K562 (cell line): ENCODE results near the gene NLGN2. TPM values are rescaled to one million over a fixed set of nuclear protein-coding genes. Genes with fewer than 3 reads are reported as not detected.

Source experiments
- ATAC-seq: fragments of 200-7000 bp; cut with Tn5 transposase; 3 replicates; pipeline ENCODE4 v1.9.1; 2020; ENCODE audit warnings: moderate library complexity
- BruUV-seq: library from RNA; stranded (reverse); fragments of 400-500 nt; replicated peaks from 2 replicates; lab custom pipeline; 2021; lab: Mats Ljungman, UMichigan
- CTCF ChIA-PET: fragments of 300-600 bp; formaldehyde crosslinking; extraction: SDS; loops from one replicate; lab custom pipeline; 2021; ENCODE audit warnings: low intra/inter-chr PET ratio; lab: Yijun Ruan, JAX
- POLR2A ChIA-PET: fragments of 300-600, 350-650 bp; sonication (Branson Sonifier 250); formaldehyde crosslinking; extraction: SDS; loops from one replicate; lab custom pipeline; 2021; ENCODE audit warnings: antibody characterized with exemption, inconsistent platforms; lab: Yijun Ruan, JAX
- DNase-seq, 4 experiments: peaks; one replicate each; pipeline versions ENCODE4 v3.0.0 to v3.0.0-alpha.2; 2011 to 2018; ENCODE audit warnings: low spot score in 3 of 4, mixed read lengths in 3 of 4; ENCODE audit errors: extremely low read depth in 1 of 4
- FAIRE-seq: peaks from 2 replicates; lab custom pipeline; 2011; peaks lifted over from hg19 to GRCh38; lab: Jason Lieb, UNC
- H2AFZ ChIP-seq: 2 replicates; pipeline ENCODE4 v1.6.0; 2011; ENCODE audit warnings: low read depth, low read length, control low read depth, inconsistent platforms
- H3K27ac ChIP-seq: fragments of 200-600 bp; 3 replicates; pipeline ENCODE4 v1.8.0; 2011; ENCODE audit warnings: low read depth, mild to moderate bottlenecking, control low read depth, inconsistent platforms, low read length, moderate library complexity, mixed read lengths; ENCODE audit errors: extremely low read depth
- H3K27me3 ChIP-seq, 2 experiments: fragments of 300-600 bp in 1 of 2; 2 replicates in 1 of 2; 3 replicates in 1 of 2; pipeline versions ENCODE4 v1.6.0 to v1.8.0; 2011; ENCODE audit warnings: inconsistent platforms in 2 of 2, low read length in 2 of 2, mild to moderate bottlenecking in 1 of 2, mixed read lengths in 1 of 2, moderate library complexity in 1 of 2; ENCODE audit not compliant: control insufficient read depth in 2 of 2, insufficient read depth in 2 of 2
- H3K36me3 ChIP-seq: fragments of 300-600 bp; 3 replicates; pipeline ENCODE4 v1.8.0; 2011; ENCODE audit warnings: mild to moderate bottlenecking, low read length, inconsistent platforms; ENCODE audit not compliant: control insufficient read depth, insufficient read depth
- H3K4me1 ChIP-seq, 2 experiments: fragments of 200-600 bp in 1 of 2; replicated peaks in 1 of 2; 2 replicates in 1 of 2; 3 replicates in 1 of 2; pipeline versions ENCODE4 v1.5.1 to v1.8.0; 2011; ENCODE audit warnings: inconsistent platforms in 2 of 2, low read length in 2 of 2, mild to moderate bottlenecking in 1 of 2, mixed read lengths in 1 of 2, moderate library complexity in 1 of 2; ENCODE audit not compliant: control insufficient read depth in 2 of 2, insufficient read depth in 2 of 2
- H3K4me2 ChIP-seq: 2 replicates; pipeline ENCODE4 v1.6.1; 2011; ENCODE audit warnings: low read length, control low read depth, inconsistent platforms, mixed read lengths; ENCODE audit not compliant: insufficient read depth
- H3K4me3 ChIP-seq: fragments of 200-600 bp; sonication (generic), shearing (Covaris generic); 2 replicates; pipeline ENCODE4 v1.5.1; 2016; ENCODE audit warnings: control low read depth, inconsistent platforms
- H3K79me2 ChIP-seq: fragments of 200-600 bp; 3 replicates; pipeline ENCODE4 v1.8.0; 2011; ENCODE audit warnings: low read length, inconsistent platforms; ENCODE audit not compliant: control insufficient read depth, insufficient read depth
- H3K9ac ChIP-seq, 2 experiments: 2 replicates each; pipeline versions ENCODE4 v1.6.0 to v1.6.1; 2011; ENCODE audit warnings: low read depth in 2 of 2, low read length in 2 of 2, control low read depth in 1 of 2, inconsistent platforms in 1 of 2, mild to moderate bottlenecking in 1 of 2, mixed read lengths in 1 of 2; ENCODE audit not compliant: insufficient read depth in 1 of 2
- H3K9me1 ChIP-seq: one replicate; pipeline ENCODE4 v1.6.0; 2011; ENCODE audit warnings: inconsistent platforms, mild to moderate bottlenecking, low read length, moderate library complexity; ENCODE audit not compliant: control insufficient read depth, insufficient read depth
- H3K9me3 ChIP-seq: replicated peaks from 2 replicates; pipeline ENCODE4 v1.5.1; 2011; ENCODE audit warnings: low read depth, low read length, inconsistent platforms; ENCODE audit not compliant: control insufficient read depth, insufficient read depth
- H4K20me1 ChIP-seq: replicated peaks from 2 replicates; pipeline ENCODE4 v1.6.1; 2011; ENCODE audit warnings: low read length, inconsistent platforms, mixed read lengths; ENCODE audit not compliant: control insufficient read depth, insufficient read depth
- BRD9 ChIP-seq: fragments of 450-650 bp; IDR thresholded peaks from 2 replicates; pipeline ENCODE4 v1.6.1; 2018; ENCODE audit warnings: low read depth; ENCODE audit not compliant: partially characterized antibody
- ZBTB33 ChIP-seq: sonication (generic); formaldehyde crosslinking; IDR thresholded peaks from 2 replicates; pipeline ENCODE4 v1.8.1; 2023; ENCODE audit warnings: mild to moderate bottlenecking, missing genetic modification reagents
- WGBS: fragments of 100-300 bp; shearing (Covaris generic); methylation state at CpG from one replicate; pipeline ENCODE4 v1.1.6; 2016; ENCODE audit warnings: low coverage, mixed read lengths; ENCODE audit not compliant: insufficient coverage; ENCODE audit errors: missing lambda C conversion rate; 5-methylcytosine and 5-hydroxymethylcytosine counted together
- in situ Hi-C: fragments of 300-500 bp; cut with MboI; formaldehyde crosslinking; loops from 4 replicates; pipeline ENCODE4 v1.15.0; 2018; ENCODE audit warnings: inconsistent platforms, mixed read lengths
- intact Hi-C: fragments of 100-400 bp; cut with micrococcal nuclease; formaldehyde crosslinking; loops from 2 replicates; pipeline ENCODE4 v1.14.2; 2022
- polyA plus RNA-seq, 8 experiments: library from polyadenylated mRNA; depleted of rRNA in 4 of 8; stranded (reverse) in 5 of 8; unstranded in 3 of 8; fragments of >200 nt; fragmentation: Nextera tagmentation in 2 of 8; fragmentation: Illumina TruSeq in 1 of 8; extraction: Ambion mirVana in 2 of 8; extraction: Trizol in 1 of 8; gene quantifications; 2 replicates each; pipeline versions ENCODE4 v1.2.1 to v1.2.3, GENCODE V29; 2011 to 2014; ENCODE audit warnings: inconsistent platforms in 1 of 8, missing spikeins in 1 of 8
- total RNA-seq, 7 experiments: library from RNA; depleted of rRNA in 6 of 7; stranded (reverse); fragments of >200 nt in 6 of 7; fragmentation: Illumina TruSeq in 2 of 7; extraction: Trizol in 2 of 7; gene quantifications; 2 replicates each; pipeline versions ENCODE4 v1.2.1 to v1.2.3, GENCODE V29; 2011 to 2021; ENCODE audit warnings: low replicate concordance in 1 of 7

The NLGN2 gene
- total and polyA plus RNA-seq, 9 of the 15 experiments (the other 6 are each of a cell fraction or from before 2014, with no cell fraction given), result 0.11 to 7.8 (median 0.77) TPM

DNA sequence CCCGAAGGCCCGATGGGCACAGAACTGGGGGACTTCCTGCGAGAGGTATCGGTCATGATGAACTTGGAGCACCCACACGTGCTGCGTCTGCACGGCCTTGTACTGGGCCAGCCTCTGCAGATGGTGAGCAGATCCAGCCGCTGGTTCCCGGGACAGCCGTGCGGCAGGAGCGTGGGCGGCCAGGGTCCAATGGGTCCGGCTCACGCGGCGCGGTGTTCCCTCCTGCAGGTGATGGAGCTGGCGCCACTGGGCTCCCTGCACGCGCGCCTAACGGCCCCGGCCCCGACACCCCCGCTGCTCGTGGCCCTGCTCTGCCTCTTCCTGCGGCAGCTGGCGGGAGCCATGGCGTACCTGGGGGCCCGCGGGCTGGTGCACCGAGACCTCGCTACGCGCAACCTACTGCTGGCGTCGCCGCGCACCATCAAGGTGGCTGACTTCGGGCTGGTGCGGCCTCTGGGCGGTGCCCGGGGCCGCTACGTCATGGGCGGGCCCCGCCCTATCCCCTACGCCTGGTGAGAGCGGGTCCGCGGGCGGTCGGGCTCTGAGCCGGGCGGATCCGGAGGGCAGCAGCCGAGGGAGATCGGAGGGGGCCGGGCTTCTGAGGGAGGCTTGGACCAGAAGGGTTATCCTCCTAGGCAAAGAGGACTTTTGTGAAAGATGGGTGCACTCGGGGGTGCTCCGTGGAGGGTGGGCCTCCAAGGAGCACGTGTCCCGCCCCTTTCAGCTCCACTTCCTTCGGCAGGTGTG lies 23.7 kb upstream of the NLGN2 start:
- Histone ChIP-seq H3K27ac (no peak overlapping the region), H2AFZ (no peak overlapping the region), H3K27me3 (no peaks in the 10 kb centered on the region), H3K9ac (no peak overlapping the region), H3K4me3 (no peak overlapping the region), H3K9me3 (peaks cover 2% of the 10 kb centered on the region; the same call in 1 of the 2 replicates), H3K36me3 (peaks cover 2% of the 10 kb centered on the region; the same call in 1 of the 3 replicates), H3K9me1 (no peaks in the 10 kb centered on the region), H3K4me1 (peaks cover 8 to 18% of the 10 kb centered on the region in 2 experiments; a peak in 4 of 5 replicates)
- ChIA-PET CTCF (no interaction called here), POLR2A (no interaction called here)
- WGBS, result 94% methylated on average over 11 of the region's 65 CpGs
- intact Hi-C loops, result no loop called here
- DNase-seq, result no peak
- TF ChIP-seq ZBTB33 (CRISPR knock-in tag), result peak; percentile 65; the same call in 1 of the 2 replicates
- TF ChIP-seq BRD9, result no peak
- TF ChIP-seq, all 486 proteins: peak for 1
- Histone ChIP-seq H3K79me2 (no peaks in the 10 kb centered on the region; the same call in 2 of the 3 replicates), H3K4me2 (no peak overlapping the region), H4K20me1 (no peaks in the 10 kb centered on the region)
- no peak for ATAC-seq
- in situ Hi-C loops, result no loop called here
- no peak for FAIRE-seq
- BruUV-seq, result no TSS peak
